LNCaP clone FGC (cell line): ENCODE results near the gene SMAD7.

ENCODE experiments used
- DNase-seq: peaks from one replicate; pipeline ENCODE4 v3.0.0-alpha.2; 2011; ENCODE audit warnings: low read depth
- H3K4me3 ChIP-seq: 2 replicates; pipeline ENCODE4 v1.5.1; 2011; ENCODE audit warnings: mild to moderate bottlenecking, low read depth, low read length, control low read depth
- TF ChIP-seq, protein P1 (sequence below): IDR thresholded peaks from 2 replicates; pipeline ENCODE4 v1.5.1; 2012; ENCODE audit warnings: mild to moderate bottlenecking; ENCODE audit not compliant: control insufficient read depth, insufficient read depth; ENCODE audit errors: extremely low read depth

Gene SMAD7

DNA sequence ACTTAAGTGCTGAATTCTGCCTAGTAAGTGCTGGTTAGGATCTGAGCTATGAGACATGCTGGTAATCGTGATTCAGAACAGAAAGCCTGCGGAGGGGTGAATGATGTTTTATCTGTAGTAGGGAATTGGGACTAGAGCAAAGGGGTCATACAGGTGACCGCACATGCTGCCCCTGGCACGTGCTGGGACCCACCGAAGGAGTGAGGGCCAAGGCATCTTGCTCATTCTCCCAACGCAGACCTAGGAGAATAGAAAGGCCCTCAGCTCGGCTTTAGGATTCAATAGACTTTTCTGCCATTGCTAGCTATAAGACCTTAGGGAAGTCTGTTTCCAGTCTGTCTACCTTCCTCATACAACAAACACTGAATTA, 8.8 kb upstream of the SMAD7 start:
- no peak for DNase-seq
- H3K4me3 ChIP-seq = no peak overlapping the region
- TF ChIP-seq, protein P1, sequence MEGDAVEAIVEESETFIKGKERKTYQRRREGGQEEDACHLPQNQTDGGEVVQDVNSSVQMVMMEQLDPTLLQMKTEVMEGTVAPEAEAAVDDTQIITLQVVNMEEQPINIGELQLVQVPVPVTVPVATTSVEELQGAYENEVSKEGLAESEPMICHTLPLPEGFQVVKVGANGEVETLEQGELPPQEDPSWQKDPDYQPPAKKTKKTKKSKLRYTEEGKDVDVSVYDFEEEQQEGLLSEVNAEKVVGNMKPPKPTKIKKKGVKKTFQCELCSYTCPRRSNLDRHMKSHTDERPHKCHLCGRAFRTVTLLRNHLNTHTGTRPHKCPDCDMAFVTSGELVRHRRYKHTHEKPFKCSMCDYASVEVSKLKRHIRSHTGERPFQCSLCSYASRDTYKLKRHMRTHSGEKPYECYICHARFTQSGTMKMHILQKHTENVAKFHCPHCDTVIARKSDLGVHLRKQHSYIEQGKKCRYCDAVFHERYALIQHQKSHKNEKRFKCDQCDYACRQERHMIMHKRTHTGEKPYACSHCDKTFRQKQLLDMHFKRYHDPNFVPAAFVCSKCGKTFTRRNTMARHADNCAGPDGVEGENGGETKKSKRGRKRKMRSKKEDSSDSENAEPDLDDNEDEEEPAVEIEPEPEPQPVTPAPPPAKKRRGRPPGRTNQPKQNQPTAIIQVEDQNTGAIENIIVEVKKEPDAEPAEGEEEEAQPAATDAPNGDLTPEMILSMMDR = no peak

DNA sequence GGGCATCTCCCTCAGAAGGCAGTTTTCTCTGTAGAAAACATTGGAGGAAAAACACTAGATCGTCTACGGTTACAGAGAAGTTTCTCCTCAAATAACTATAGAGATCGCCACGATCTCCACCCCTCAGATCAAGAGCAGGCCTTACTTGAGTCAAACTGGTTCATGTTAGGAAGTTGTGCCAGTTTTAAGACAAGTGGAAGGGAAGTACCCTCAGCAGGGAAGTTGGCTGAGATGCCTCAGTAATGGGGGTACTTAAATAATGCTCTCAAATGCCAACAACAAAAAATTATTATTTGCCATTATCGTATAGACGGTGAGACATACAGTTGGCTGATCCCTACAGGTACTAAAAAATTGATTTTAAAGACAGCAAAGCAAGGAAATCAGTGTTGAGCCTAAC, 8.2 kb upstream of the SMAD7 start:
- TF ChIP-seq, protein P1 = no peak
- no peak for DNase-seq
- H3K4me3 ChIP-seq = no peak overlapping the region

DNA sequence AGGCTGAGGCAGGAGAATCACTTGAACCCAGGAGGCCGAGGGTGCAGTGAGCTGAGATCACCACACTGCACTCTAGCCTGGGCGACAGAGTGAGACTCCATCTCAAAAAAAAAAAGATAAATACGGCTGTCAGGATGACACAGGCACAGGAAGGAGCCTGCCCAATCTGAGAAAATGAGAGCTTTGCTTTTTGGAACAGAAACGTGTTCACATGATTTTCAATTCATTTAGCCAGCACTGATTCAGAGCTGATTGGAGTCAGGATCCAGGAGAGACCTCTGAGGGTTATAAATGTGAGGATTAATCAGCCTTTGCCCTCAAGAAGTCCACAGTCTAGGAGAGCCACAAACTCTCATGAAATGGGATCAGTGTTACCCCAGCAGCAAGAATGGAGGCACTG, 6.9 kb upstream of the SMAD7 start:
- no peak for DNase-seq
- TF ChIP-seq, protein P1 = no peak
- no peak overlapping the region for H3K4me3 ChIP-seq

DNA sequence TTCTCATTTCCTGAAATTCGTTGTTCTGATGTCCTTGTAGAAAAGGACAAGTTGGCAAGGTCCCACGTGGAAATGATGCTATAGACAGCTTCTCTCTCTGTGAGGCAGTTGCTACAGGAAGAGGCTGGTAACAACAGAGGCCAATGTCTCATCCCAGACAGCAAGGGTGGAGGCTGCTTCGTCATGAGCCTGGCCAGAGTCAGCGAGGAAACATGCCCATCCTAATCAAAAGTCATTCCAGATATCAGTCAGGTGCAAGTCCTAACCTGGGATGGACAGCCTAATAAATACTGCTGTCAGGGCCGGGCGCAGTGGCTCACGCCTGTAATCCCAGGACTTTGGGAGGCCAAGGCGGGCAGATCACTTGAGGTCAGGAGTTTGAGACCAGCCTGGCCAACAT, 6.4 kb upstream of the SMAD7 start:
- TF ChIP-seq, protein P1 = no peak
- DNase-seq = no peak
- no peak overlapping the region for H3K4me3 ChIP-seq

DNA sequence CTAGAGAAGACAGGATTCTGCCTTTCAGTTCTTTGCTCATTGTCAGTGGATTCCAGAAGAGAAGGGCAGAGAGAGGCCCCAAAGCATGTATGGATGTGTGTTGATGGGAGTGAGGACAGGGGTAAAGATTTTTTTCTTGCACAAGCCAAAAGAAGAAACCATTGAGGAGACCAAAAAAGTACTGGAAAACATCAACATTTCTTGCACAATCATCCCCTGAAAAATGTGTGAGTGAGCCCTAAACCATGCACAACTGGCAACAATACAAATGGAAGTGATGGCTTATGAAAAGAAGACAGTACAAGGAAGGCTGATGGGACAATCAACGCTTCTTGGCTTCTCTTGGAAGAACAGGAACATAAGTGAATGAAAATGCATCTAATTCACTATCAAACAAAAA, 5.6 kb upstream of the SMAD7 start:
- TF ChIP-seq, protein P1 = no peak
- no peak overlapping the region for H3K4me3 ChIP-seq
- DNase-seq = no peak

DNA sequence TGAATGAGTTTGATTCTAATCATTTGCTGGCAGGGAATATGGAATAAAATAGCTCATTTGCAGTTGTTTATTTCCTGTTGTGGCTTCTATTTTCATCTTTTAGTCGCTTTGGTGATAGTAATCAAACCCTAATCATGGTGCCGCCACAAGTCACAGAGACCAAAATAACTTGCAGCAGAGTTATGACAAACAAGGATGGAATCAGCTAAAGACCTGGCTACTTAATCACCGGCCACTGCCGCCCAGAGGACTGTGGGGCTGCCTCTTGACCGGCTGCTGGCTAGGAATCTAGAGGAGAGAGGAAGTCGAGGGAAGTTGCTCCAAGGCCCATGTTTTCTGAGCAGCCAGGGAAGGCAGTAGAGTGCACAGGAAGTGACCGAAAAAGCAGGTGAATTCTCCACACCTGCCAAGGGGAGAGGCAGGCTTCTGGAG, 5.1 kb upstream of the SMAD7 start:
- H3K4me3 ChIP-seq = no peak overlapping the region
- DNase-seq = no peak
- TF ChIP-seq, protein P1 = no peak
